Heart left ventricle (tissue), 16 donors: ENCODE measurements around the gene BTBD18. TPM values are rescaled to one million over a fixed set of nuclear protein-coding genes. Genes with fewer than 3 reads are reported as not detected.

Experiments
- ATAC-seq, 4 donors: fragments of 200-7000 bp; cut with Tn5 transposase; one replicate each; pipeline ENCODE4 v1.9.1; 2020 to 2022; ENCODE audit warnings: moderate library complexity in 4 of 4, mild to moderate bottlenecking in 3 of 4, moderate number of reproducible peaks in 1 of 4
- DNase-seq, 5 donors: peaks; one replicate each; pipeline ENCODE4 v3.0.0-alpha.2; 2020
- H3K27ac ChIP-seq, 12 donors: fragments of 200-600 bp; sonication (generic) in 4 of 12; one replicate each; pipeline versions ENCODE4 v1.5.0 to v1.8.0; 2016 to 2022; ENCODE audit warnings: mild to moderate bottlenecking in 2 of 12
- H3K27me3 ChIP-seq, 9 donors: fragments of 200-600 bp; sonication (generic) in 2 of 9; one replicate each; pipeline versions ENCODE4 v1.5.1 to v1.8.0; 2016 to 2022; ENCODE audit warnings: mild to moderate bottlenecking in 3 of 9
- H3K36me3 ChIP-seq, 9 donors: fragments of 200-600 bp; sonication (generic) in 2 of 9; one replicate each; pipeline versions ENCODE4 v1.5.0 to v1.8.0; 2018 to 2022; ENCODE audit warnings: mild to moderate bottlenecking in 2 of 9
- H3K4me1 ChIP-seq, 12 donors: fragments of 200-600 bp; sonication (generic) in 4 of 12; one replicate each; pipeline versions ENCODE4 v1.5.0 to v1.8.0; 2016 to 2022; ENCODE audit warnings: mild to moderate bottlenecking in 3 of 12
- H3K4me3 ChIP-seq, 12 donors: fragments of 200-600 bp; sonication (generic) in 4 of 12; one replicate each; pipeline versions ENCODE4 v1.5.0 to v1.8.0; 2017 to 2022; ENCODE audit warnings: mild to moderate bottlenecking in 9 of 12, moderate library complexity in 4 of 12
- H3K9me3 ChIP-seq, 12 donors: fragments of 200-600 bp; sonication (generic) in 4 of 12; one replicate each; pipeline versions ENCODE4 v1.5.0 to v1.8.0; 2016 to 2022; ENCODE audit warnings: mild to moderate bottlenecking in 1 of 12
- CTCF ChIP-seq, 12 donors: fragments of 200-600 bp; sonication (generic) in 4 of 12; IDR thresholded peaks; one replicate each; pipeline versions ENCODE4 v1.5.0 to v1.8.0; 2018 to 2022; ENCODE audit warnings: antibody characterized with exemption in 12 of 12, mild to moderate bottlenecking in 5 of 12
- POLR2A ChIP-seq, 2 donors: fragments of 450-650 bp; IDR thresholded peaks; one replicate each; pipeline ENCODE4 v1.6.1; 2017; ENCODE audit warnings: antibody characterized with exemption in 2 of 2, mild to moderate bottlenecking in 2 of 2, moderate library complexity in 2 of 2
- WGBS, 4 donors: extraction: QIAGEN DNeasy Blood & Tissue Kit in 2 of 4; methylation state at CpG; one replicate each; pipeline versions ENCODE4 v1.1.5 to v1.1.7; 2013 to 2018; 5-methylcytosine and 5-hydroxymethylcytosine counted together
- intact Hi-C, 10 donors: fragments of 100-400 bp; cut with DNase I; formaldehyde crosslinking; loops; one replicate each; pipeline versions ENCODE4 v1.11.1 to v1.14.2; 2022
- polyA plus RNA-seq, 2 donors: library from polyadenylated mRNA; stranded (reverse); fragments of 200-250 nt; gene quantifications; one replicate each; pipeline ENCODE4 v1.2.3, GENCODE V29; 2013
- total RNA-seq, 9 donors: library from RNA; depleted of rRNA in 2 of 9; stranded (reverse); fragments of >200 nt in 2 of 9; fragmentation: NEBNext Ultra II Directional in 3 of 9; extraction: Animal tissue kit (Norgen Biotek cat#: 25700) in 3 of 9; gene quantifications; one replicate each; pipeline versions ENCODE4 v1.1.0 to v1.2.4, GENCODE V29; 2016 to 2023
- donor health status: ischemic (EF 13 %, LVEDD 7.1; RV severe dilation, severe dysfunction).
- donor health status: healthy with polysubstance abuse.
- donor health status: DM: no; HTN: yes; CAD: no.
- donor health status: DM: no; HTN: no; CAD: no.
- donor health status: ischemic (EF 25% LVEDD 6.9; RV normal size, moderate dysfunction).
- donor health status: ischemic (EF 25% LVEDD 5.7; RV mildly dilated, moderate dysfunction).
- donor health status: healthy.
- donor health status: DM: yes; HTN: yes; CAD: no.
- donor health status: ischemic (EF 35%, LVEDD 5.7; RV mildly dilated, moderate dysfunction).
- donor health status: nonischemic (EF 11% LVEDD 7.7; RV severe dilation, severe dysfunction).
- donor health status: DM: yes; HTN: yes; CAD: no.
- donor health status: PGD.
- donor health status: ischemic (EF 29% LVEDD 5.4; RV normal size, mild dysfunction).
- donor health status: nonischemic (EF 23%, LVEDD 6.1; RV moderate dilation, normal function).

BTBD18 gene
- total and polyA plus RNA-seq, 11 donors = 0.11 TPM; not detected in 10

GRCh38 chr11:57772562-57772961 is 20.9 kb upstream of the BTBD18 start:
- DNase-seq (no peak), ATAC-seq (no peak)
- Histone ChIP-seq H3K4me1 (peaks cover 9 to 97% (median 90%) of the 10 kb centered on the region in 12 donors), H3K9me3 (no peaks in the 10 kb centered on the region), H3K27ac (peak overlapping the region in 4 of 12 donors; percentile 3 to 30 (median 16)), H3K36me3 (no peaks in the 10 kb centered on the region), H3K27me3 (no peaks in the 10 kb centered on the region), H3K4me3 (no peak overlapping the region)
- intact Hi-C loops = loop anchor here in 1 of 10 donors (10.0 kb wide), 1 partner anchor 252 kb away; the partner anchor contains the start of gene OR9Q1
- no peak for TF ChIP-seq POLR2A (IDR thresholded peaks at IDR 0.05)
- no peak for TF ChIP-seq CTCF (IDR thresholded peaks at IDR 0.05)
- 54 to 60% (median 56%) methylated on average over 4 of the region's 4 CpGs for WGBS, 4 donors

GRCh38 chr11:57771365-57771764 is 19.7 kb upstream of the BTBD18 start:
- Histone ChIP-seq H3K9me3 (no peaks in the 10 kb centered on the region), H3K4me3 (no peak overlapping the region), H3K27me3 (no peaks in the 10 kb centered on the region), H3K4me1 (peaks cover 0 to 97% (median 88%) of the 10 kb centered on the region in 12 donors), H3K27ac (peak overlapping the region in 3 of 12 donors; percentile 6 to 55 (median 22)), H3K36me3 (peaks cover 0 to 3% (median 0%) of the 10 kb centered on the region in 9 donors)
- no peak for DNase-seq
- intact Hi-C loops = loop anchor here in 2 of 10 donors (1.0 to 10.0 kb wide), 2 partner anchors 11 to 253 kb away; partner anchors contain the start of gene OR9Q1 (in 1 of the 2)
- no peak for ATAC-seq
- 85 to 94% (median 90%) methylated on average over 3 of the region's 3 CpGs for WGBS, 4 donors
- TF ChIP-seq POLR2A (IDR thresholded peaks at IDR 0.05) (no peak), CTCF (IDR thresholded peaks at IDR 0.05) (no peak)

- TF ChIP-seq POLR2A (IDR thresholded peaks at IDR 0.05) (no peak), CTCF (IDR thresholded peaks at IDR 0.05) (no peak)
- ATAC-seq = no peak
- peaks cover 0 to 3% (median 0%) of the 10 kb centered on the region in 9 donors for H3K36me3 ChIP-seq
- peak overlapping the region in 4 of 12 donors; percentile 6 to 55 (median 8) for H3K27ac ChIP-seq
- H3K9me3 ChIP-seq = no peaks in the 10 kb centered on the region
- peaks cover 0 to 97% (median 88%) of the 10 kb centered on the region in 12 donors for H3K4me1 ChIP-seq
- DNase-seq = no peak
- H3K27me3 ChIP-seq = no peaks in the 10 kb centered on the region
- no peak overlapping the region for H3K4me3 ChIP-seq
- WGBS, 4 donors = 9 to 27% (median 18%) methylated on average over 1 of the region's 1 CpG
- intact Hi-C loops = loop anchor here in 2 of 10 donors (1.0 to 10.0 kb wide), 2 partner anchors 12 to 254 kb away; partner anchors contain the start of gene OR9Q1 (in 1 of the 2)
Measured at GRCh38 chr11:57770793-57771192, 19.2 kb upstream of the BTBD18 start.

- H3K4me1 ChIP-seq = peaks cover 0 to 70% (median 50%) of the 10 kb centered on the region in 12 donors
- H3K36me3 ChIP-seq = peaks cover 0 to 3% (median 0%) of the 10 kb centered on the region in 9 donors
- ATAC-seq = no peak
- H3K27ac ChIP-seq = peak overlapping the region in 10 of 12 donors; percentile 2 to 96 (median 92)
- no peak for DNase-seq
- intact Hi-C loops = loop anchor here in 5 of 10 donors (5.0 kb wide), 2 partner anchors 32 to 37 kb away; no protein-coding TSS in a partner anchor
- no peaks in the 10 kb centered on the region for H3K9me3 ChIP-seq
- TF ChIP-seq POLR2A (IDR thresholded peaks at IDR 0.05) (no peak), CTCF (IDR thresholded peaks at IDR 0.05) (no peak)
- 0 to 11% (median 5%) methylated on average over 2 of the region's 2 CpGs for WGBS, 4 donors
- H3K4me3 ChIP-seq = peak overlapping the region in 10 of 12 donors; percentile 17 to 76 (median 66)
- no peaks in the 10 kb centered on the region for H3K27me3 ChIP-seq
Measured at GRCh38 chr11:57764972-57765371, 13.4 kb upstream of the BTBD18 start.
